Body of pancreas (tissue), 4 donors: ENCODE results near the gene NOXO1. TPM values are rescaled to one million over a fixed set of nuclear protein-coding genes. Genes with fewer than 3 reads are reported as not detected.
A peak's percentile ranks its signal among the peaks of the same experiment; 100 is the strongest.
"Not testable (repeated sequence)": the region's sequence is repeated elsewhere in the genome, so short reads cannot be mapped to it uniquely, and the experiment has no call there.

Experiments
- ATAC-seq: fragments of 150-250 bp; one replicate; pipeline ENCODE4 v1.9.1; 2016
- DNase-seq, 4 donors: peaks; one replicate each; pipeline ENCODE4 v3.0.0-alpha.2; 2019
- H3K27ac ChIP-seq, 4 donors: fragments of 200-600 bp; sonication (generic); 1 replicate in 3 of 4; 2 replicates in 1 of 4; pipeline versions ENCODE4 v1.5.1 to v1.6.1; 2016 to 2019; ENCODE audit warnings: mild to moderate bottlenecking in 1 of 4, mixed read lengths in 1 of 4, moderate library complexity in 1 of 4
- H3K27me3 ChIP-seq, 2 donors: fragments of 200-600 bp; sonication (generic); one replicate each; pipeline ENCODE4 v1.6.0; 2016; ENCODE audit warnings: mild to moderate bottlenecking in 1 of 2
- H3K36me3 ChIP-seq, 2 donors: fragments of 200-600 bp; sonication (generic); replicated peaks in 1 of 2; 2 replicates each; pipeline ENCODE4 v1.5.1; 2016; ENCODE audit warnings: low read depth in 2 of 2; ENCODE audit not compliant: insufficient read depth in 1 of 2
- H3K4me1 ChIP-seq: fragments of 200-600 bp; sonication (generic); one replicate; pipeline ENCODE4 v1.6.0; 2016
- H3K4me3 ChIP-seq, 2 donors: fragments of 200-600 bp; sonication (generic); 1 replicate in 1 of 2; 2 replicates in 1 of 2; pipeline ENCODE4 v1.5.1; 2016 to 2019
- H3K9me3 ChIP-seq, 3 donors: fragments of 200-600 bp; sonication (generic); 1 replicate in 2 of 3; 2 replicates in 1 of 3; pipeline ENCODE4 v1.5.1; 2016
- POLR2A ChIP-seq, 3 donors: fragments of 450-650 bp; IDR thresholded peaks; one replicate each; pipeline ENCODE4 v1.6.1; 2016; ENCODE audit warnings: antibody characterized with exemption in 3 of 3, mild to moderate bottlenecking in 2 of 3
- WGBS, 2 donors: methylation state at CpG; one replicate each; pipeline ENCODE4 v1.1.5; 2017; 5-methylcytosine and 5-hydroxymethylcytosine counted together
- intact Hi-C: fragments of 100-400 bp; cut with DNase I; formaldehyde crosslinking; loops from one replicate; pipeline ENCODE4 v1.15.1; 2023
- total RNA-seq, 2 donors: library from RNA; depleted of rRNA; stranded (reverse); fragments of >200 nt; gene quantifications; one replicate each; pipeline ENCODE4 v1.1.0, GENCODE V29; 2016
- TF ChIP-seq, protein P1 (sequence below), 7 experiments: fragments of 450-650 bp in 4 of 7; fragments of 200-600 bp in 3 of 7; sonication (generic) in 3 of 7; IDR thresholded peaks; one replicate each; pipeline ENCODE4 v1.5.1; 2016 to 2019; ENCODE audit warnings: antibody characterized with exemption in 7 of 7

Gene NOXO1
- total RNA-seq, 2 donors from 2014 or later, result not detected

DNA sequence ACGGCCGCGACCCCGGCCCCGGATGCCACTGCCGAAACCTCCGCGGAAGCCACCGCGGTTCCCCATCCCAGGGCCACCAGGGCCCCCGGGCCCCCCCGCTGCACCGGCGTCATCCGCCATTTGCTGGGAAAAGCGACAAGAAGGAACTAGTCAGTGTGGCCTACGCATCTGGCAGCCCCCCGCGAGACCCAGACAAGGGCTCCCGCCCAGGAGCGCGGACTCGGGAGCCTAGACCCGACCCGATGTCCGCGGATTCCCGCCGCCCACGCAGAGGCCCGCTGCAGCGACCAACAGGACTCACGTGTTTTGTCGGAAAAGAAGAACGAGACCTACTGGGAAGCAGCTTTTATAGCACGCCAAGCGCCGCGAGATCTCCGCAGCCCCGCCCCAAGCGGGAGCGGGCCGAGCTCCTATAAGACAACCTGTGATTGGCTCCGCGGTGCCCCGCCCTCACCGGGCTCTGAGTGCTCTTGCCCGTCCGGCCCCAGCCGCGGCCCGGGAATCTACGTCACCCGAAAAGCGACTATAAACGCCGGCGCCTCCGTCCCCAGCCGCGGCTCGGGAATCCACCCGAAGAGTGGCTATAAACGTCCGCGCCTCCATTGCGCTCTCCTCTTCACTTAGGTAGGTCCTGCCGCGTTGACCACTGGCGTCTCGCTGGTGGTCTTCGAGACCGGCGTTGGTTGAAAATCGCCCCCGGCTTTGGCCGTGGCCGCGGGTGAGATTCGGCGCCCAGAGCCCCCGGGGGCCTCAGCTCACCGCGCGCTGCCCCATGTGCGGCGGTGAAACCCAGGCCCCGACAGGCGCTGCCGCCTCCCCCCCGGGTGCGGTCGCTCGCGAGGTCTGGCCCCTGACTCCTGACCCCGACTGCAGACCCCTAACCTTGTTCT lies 16.5 kb downstream of the NOXO1 start, which contains the start of gene RPS2:
RPS2 (minus strand) TSS at position 321 of the 890 bp plus-strand sequence; CDS start at position 120, 201 bp downstream.
- Histone ChIP-seq H3K27me3 (no peaks in the 10 kb centered on the region), H3K27ac (peak within 1 kb of the TSS; percentile 90 to 97 (median 95)), H3K36me3 (peaks cover 4 to 8% of the 10 kb centered on the region in 2 donors), H3K9me3 (no peaks in the 10 kb centered on the region), H3K4me1 (peaks cover 43% of the 10 kb centered on the region), H3K4me3 (peak within 1 kb of the TSS; percentile 68 to 78)
- ATAC-seq (peak; percentile 97), DNase-seq (peak; percentile 98 to 100 (median 100))
- intact Hi-C loops, result no loop called here
- 0 to 1% methylated on average over 7 to 93 of the region's 97 CpGs for WGBS, 2 donors
- peak; percentile 93 to 99 (median 99) for TF ChIP-seq POLR2A (IDR thresholded peaks at IDR 0.05)
- TF ChIP-seq, protein P1, sequence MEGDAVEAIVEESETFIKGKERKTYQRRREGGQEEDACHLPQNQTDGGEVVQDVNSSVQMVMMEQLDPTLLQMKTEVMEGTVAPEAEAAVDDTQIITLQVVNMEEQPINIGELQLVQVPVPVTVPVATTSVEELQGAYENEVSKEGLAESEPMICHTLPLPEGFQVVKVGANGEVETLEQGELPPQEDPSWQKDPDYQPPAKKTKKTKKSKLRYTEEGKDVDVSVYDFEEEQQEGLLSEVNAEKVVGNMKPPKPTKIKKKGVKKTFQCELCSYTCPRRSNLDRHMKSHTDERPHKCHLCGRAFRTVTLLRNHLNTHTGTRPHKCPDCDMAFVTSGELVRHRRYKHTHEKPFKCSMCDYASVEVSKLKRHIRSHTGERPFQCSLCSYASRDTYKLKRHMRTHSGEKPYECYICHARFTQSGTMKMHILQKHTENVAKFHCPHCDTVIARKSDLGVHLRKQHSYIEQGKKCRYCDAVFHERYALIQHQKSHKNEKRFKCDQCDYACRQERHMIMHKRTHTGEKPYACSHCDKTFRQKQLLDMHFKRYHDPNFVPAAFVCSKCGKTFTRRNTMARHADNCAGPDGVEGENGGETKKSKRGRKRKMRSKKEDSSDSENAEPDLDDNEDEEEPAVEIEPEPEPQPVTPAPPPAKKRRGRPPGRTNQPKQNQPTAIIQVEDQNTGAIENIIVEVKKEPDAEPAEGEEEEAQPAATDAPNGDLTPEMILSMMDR (IDR thresholded peaks at IDR 0.05), result no peak

DNA sequence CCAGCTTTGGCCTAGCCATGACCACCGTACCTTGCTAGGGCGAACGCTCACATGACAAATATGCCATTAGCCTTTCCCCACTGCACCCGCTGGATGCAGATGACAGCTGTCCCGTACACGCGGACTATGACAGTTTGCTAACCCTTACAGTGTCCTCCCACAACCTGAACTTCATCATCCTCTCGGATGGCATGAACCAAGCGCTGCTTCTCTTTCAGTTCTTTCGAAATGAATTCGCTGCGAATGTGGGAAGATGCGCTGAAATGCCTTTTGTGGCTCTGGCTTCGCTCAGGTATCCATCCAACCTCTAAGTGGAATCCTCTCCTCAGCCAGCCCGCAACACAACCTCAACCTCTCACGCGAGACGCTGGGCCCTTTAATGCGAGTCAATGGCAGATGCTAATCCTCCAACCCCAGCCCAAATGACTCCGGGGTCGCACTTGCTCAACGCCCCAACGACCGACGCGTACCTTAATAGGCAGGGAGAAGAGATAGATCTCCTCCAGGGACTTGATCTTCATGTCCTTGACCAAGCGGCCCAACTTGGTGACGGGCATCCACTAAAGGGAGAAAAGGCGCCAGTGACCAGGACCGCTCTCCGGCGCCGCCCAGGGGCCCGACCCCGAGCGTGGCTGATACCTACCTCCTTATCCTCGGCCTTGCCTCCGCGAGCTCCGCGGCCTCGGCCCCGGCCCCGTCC lies 17.3 kb downstream of the NOXO1 start:
- H3K4me1 ChIP-seq, result peaks cover 46% of the 10 kb centered on the region
- intact Hi-C loops, result no loop called here
- H3K27me3 ChIP-seq, result no peaks in the 10 kb centered on the region
- no peaks in the 10 kb centered on the region for H3K9me3 ChIP-seq
- no peak for TF ChIP-seq POLR2A (IDR thresholded peaks at IDR 0.05)
- TF ChIP-seq, protein P1 (IDR thresholded peaks at IDR 0.05), result peak in 3 of 7 experiments; percentile 15 to 30 (median 15)
- peaks cover 4 to 8% of the 10 kb centered on the region in 2 donors for H3K36me3 ChIP-seq
- WGBS, 2 donors, result 5 to 22% methylated on average over 26 to 42 of the region's 44 CpGs
- DNase-seq (peak in 2 of 4 donors; percentile 50 to 59), ATAC-seq (peak; percentile 23)
- peak overlapping the region; percentile 90 to 97 (median 95) for H3K27ac ChIP-seq
- H3K4me3 ChIP-seq, result peak overlapping the region; percentile 20 to 68

DNA sequence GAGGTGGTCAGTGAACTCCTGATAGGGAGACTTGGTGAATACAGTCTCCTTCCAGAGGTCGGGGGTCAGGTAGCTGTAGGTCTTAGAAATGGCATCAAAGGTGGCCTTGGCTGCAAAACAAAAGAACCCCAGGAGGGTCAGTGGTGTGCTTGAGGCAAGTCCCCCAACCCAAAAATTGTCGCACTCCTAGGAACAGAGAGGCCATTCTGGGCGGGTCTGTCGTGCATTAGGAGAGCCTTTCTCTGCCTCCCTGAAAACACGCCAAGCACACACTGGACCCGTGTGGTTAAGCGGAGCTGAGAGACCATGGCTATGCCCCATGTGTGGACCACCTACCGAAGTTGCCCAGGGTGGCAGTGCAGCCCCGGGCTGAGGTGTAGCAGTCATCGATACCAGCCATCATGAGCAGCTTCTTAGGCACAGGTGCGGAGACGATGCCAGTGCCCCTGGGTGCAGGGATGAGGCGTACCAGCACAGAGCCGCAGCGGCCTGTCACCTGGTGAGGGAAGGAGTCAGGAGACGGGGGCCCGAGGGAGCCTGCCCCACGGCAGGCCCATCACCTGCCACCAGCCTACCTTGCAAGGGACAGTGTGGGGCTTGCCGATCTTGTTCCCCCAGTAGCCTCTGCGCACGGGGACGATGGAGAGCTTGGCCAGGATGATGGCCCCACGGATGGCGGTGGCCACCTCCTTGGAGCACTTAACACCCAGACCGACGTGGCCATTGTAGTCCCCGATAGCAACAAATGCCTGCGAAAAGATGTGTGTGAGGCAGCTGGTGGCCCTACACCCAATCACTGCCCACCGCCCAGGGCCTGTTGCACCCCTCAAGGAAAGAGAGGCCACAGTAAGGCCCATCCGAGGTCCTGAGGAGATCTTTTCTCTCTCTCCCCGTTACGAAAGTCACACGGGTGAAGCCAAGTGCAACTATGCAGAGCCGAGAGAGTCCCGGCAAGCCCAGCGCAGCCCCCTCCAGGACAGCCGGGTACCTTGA lies 18.8 kb downstream of the NOXO1 start:
- H3K36me3 ChIP-seq, ATAC-seq, H3K9me3 ChIP-seq, DNase-seq, intact Hi-C loops, H3K27me3 ChIP-seq: not testable (repeated sequence)
- 72 to 80% methylated on average over 14 to 33 of the region's 37 CpGs for WGBS, 2 donors
- Histone ChIP-seq H3K4me1 (peaks cover 50% of the 10 kb centered on the region), H3K27ac (peak overlapping the region in 3 of 4 donors; percentile 3 to 97 (median 21)), H3K4me3 (peak overlapping the region in 1 of 2 donors; percentile 68)

DNA sequence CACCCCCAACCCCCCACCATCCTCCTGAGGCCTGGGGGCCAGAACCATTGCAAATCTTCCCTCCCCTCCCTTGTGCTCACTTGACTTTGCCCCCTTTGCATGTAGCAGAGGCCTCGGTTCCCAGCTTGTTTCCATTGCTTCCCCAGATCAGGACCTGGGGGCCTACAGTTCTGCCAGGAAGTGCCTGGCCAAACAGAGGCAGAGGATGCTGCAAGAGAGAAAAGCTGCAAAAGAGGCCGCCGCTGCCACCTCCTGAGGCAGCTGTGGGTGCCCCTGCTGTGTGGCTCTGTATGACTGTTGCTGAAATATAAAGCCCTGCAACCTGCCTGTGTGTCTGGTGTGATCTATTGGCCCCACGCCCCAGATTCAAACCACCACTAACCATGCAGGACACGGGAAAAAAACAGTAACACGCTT lies 19.6 kb downstream of the NOXO1 start:
- ATAC-seq (no peak), DNase-seq (no peak)
- WGBS, 2 donors, result 44 to 45% methylated on average over 4 to 6 of the region's 6 CpGs
- no peaks in the 10 kb centered on the region for H3K27me3 ChIP-seq
- H3K36me3 ChIP-seq, result peaks cover 4 to 8% of the 10 kb centered on the region in 2 donors
- TF ChIP-seq, protein P1 (IDR thresholded peaks at IDR 0.05), result no peak
- TF ChIP-seq POLR2A (IDR thresholded peaks at IDR 0.05), result no peak
- no peaks in the 10 kb centered on the region for H3K9me3 ChIP-seq
- H3K27ac ChIP-seq, result no peak overlapping the region
- H3K4me3 ChIP-seq, result no peak overlapping the region
- intact Hi-C loops, result no loop called here
- peaks cover 50% of the 10 kb centered on the region for H3K4me1 ChIP-seq
